DMS 273 treated with DMSO at 0.1 percent for 48 hours (cell line): ENCODE data around the gene MAP6D1.

Experiments used
- DNase-seq: peaks from one replicate; lab custom pipeline; 2025; lab: John Stamatoyannopoulos, UW

The MAP6D1 gene

GRCh38 chr3:183823963-183824362 lies 1.4 kb downstream of the MAP6D1 start:
- DNase-seq: no peak

GRCh38 chr3:183822631-183823030 lies 2.7 kb downstream of the MAP6D1 start:
- DNase-seq: no peak

- no peak for DNase-seq
Measured at GRCh38 chr3:183819831-183820230, 5.5 kb downstream of the MAP6D1 start.

GRCh38 chr3:183818706-183819624 lies 6.4 kb downstream of the MAP6D1 start:
- peak; percentile 39 for DNase-seq

GRCh38 chr3:183818041-183818620 lies 7.2 kb downstream of the MAP6D1 start:
- DNase-seq: no peak

GRCh38 chr3:183817639-183818038 lies 7.7 kb downstream of the MAP6D1 start:
- DNase-seq: no peak

GRCh38 chr3:183816681-183817510 lies 8.5 kb downstream of the MAP6D1 start:
- no peak for DNase-seq

GRCh38 chr3:183815951-183816475 lies 9.4 kb downstream of the MAP6D1 start:
- DNase-seq: no peak

GRCh38 chr3:183815563-183815940 lies 9.8 kb downstream of the MAP6D1 start:
- no peak for DNase-seq

- no peak for DNase-seq
Measured at GRCh38 chr3:183814240-183814639, 11.1 kb downstream of the MAP6D1 start.

GRCh38 chr3:183812761-183813445 lies 12.5 kb downstream of the MAP6D1 start:
- peak; percentile 54 for DNase-seq

GRCh38 chr3:183811638-183812037 lies 13.7 kb downstream of the MAP6D1 start:
- DNase-seq: no peak

GRCh38 chr3:183810643-183811594 lies 14.5 kb downstream of the MAP6D1 start:
- DNase-seq: no peak

- no peak for DNase-seq
Measured at GRCh38 chr3:183809270-183809669, 16.1 kb downstream of the MAP6D1 start.

GRCh38 chr3:183808355-183808754 lies 17.0 kb downstream of the MAP6D1 start:
- DNase-seq: no peak

GRCh38 chr3:183807881-183808280 lies 17.5 kb downstream of the MAP6D1 start:
- DNase-seq: no peak

- DNase-seq: no peak
Measured at GRCh38 chr3:183807209-183807728, 18.1 kb downstream of the MAP6D1 start.

- DNase-seq: no peak
Measured at GRCh38 chr3:183802989-183803388, 22.4 kb downstream of the MAP6D1 start.

- DNase-seq: no peak
Measured at GRCh38 chr3:183801601-183802000, 23.8 kb downstream of the MAP6D1 start.

- DNase-seq: no peak
Measured at GRCh38 chr3:183800243-183800863, 25.0 kb downstream of the MAP6D1 start.
